ENCODE measurements around the gene C12orf56.

C12orf56 gene

DNA sequence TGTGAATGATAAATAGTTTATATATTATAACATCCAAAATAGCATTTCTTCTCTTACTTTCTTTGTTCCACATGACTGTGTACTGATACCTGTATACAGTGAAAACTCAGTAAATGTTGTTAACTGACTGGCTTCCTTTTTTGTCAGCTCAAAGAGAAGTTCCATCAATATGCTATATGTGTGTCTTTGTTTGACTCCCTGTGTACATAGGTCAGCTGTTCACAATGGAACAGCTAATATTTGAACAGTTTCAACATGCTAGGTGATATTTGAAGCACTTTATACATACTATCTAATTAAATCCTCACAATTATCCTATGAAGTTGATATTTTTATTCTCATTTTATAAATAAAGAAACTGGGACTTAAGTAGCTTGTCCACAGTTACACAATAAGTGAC lies 153.2 kb downstream of the C12orf56 start:
- no peak overlapping the region for H3K27ac ChIP-seq
- TF ChIP-seq, protein P1, sequence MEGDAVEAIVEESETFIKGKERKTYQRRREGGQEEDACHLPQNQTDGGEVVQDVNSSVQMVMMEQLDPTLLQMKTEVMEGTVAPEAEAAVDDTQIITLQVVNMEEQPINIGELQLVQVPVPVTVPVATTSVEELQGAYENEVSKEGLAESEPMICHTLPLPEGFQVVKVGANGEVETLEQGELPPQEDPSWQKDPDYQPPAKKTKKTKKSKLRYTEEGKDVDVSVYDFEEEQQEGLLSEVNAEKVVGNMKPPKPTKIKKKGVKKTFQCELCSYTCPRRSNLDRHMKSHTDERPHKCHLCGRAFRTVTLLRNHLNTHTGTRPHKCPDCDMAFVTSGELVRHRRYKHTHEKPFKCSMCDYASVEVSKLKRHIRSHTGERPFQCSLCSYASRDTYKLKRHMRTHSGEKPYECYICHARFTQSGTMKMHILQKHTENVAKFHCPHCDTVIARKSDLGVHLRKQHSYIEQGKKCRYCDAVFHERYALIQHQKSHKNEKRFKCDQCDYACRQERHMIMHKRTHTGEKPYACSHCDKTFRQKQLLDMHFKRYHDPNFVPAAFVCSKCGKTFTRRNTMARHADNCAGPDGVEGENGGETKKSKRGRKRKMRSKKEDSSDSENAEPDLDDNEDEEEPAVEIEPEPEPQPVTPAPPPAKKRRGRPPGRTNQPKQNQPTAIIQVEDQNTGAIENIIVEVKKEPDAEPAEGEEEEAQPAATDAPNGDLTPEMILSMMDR (conservative IDR thresholded peaks at IDR 0.05; ENCODE audit: low read depth), result no peak
- ChIA-PET CTCF (interaction anchor here (1.1 to 2.2 kb wide), 2 partner anchors 394 to 410 kb away, joined by 5 to 9 read pairs; no protein-coding TSS in a partner anchor), POLR2A (ENCODE audit: low non-redundant PET) (interaction anchor here (0.6 kb wide), 1 partner anchor 19 kb away, joined by 3 read pairs; no protein-coding TSS in a partner anchor)
- DNase-seq (ENCODE audit: low spot score), result no peak

DNA sequence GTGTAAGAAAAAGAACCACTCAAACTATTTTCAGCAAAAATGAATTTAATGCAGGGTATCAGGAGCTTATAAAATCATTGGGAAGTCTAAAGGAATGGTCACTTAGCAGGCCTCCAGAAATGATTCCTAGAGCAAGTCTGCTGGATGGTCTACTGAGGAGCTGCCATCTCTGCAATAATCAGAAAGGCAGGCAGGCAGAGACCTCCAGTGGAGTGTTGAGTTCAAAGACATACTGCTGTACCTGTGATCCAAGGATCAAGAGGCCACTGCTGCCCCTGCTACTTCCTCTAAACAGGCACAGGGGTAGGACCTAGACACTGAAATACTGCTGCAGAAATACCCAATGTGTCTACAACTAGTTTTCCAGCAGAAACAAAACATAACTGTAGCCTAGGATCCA lies 154.0 kb downstream of the C12orf56 start:
- H3K27ac ChIP-seq, result no peak overlapping the region
- TF ChIP-seq, protein P1 (conservative IDR thresholded peaks at IDR 0.05; ENCODE audit: low read depth), result no peak; the same call in 1 of the 2 replicates
- ChIA-PET CTCF (interaction anchor here (0.5 to 2.2 kb wide), 5 partner anchors 117 to 409 kb away, joined by 3 to 9 read pairs (median 4); no protein-coding TSS in a partner anchor), POLR2A (ENCODE audit: low non-redundant PET) (no interaction called here)
- DNase-seq (ENCODE audit: low spot score), result no peak

DNA sequence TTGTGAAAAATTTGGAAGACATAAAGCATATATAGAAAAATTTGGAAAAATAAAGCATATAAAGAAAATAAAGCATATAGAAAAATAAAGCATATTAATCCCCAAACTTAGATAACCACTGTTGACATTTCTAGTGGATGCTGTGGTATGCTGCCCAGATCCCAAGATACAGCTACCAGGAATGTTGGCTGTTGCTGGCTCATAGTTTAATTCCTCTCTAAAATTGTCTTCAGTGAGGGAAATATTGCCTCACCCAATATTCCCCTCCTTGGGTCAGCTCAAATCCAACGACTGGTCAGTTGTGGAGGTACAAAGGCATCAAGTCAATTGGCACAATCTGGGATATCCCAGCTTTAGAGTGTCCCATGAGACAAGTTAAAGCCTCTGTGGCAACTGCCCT lies 158.4 kb downstream of the C12orf56 start:
- TF ChIP-seq, protein P1 (conservative IDR thresholded peaks at IDR 0.05; ENCODE audit: low read depth), result no peak
- CTCF ChIA-PET, result interaction anchor here (2.0 kb wide), 1 partner anchor 388 kb away, joined by 8 read pairs; the partner anchor contains the start of gene SRGAP1
- POLR2A ChIA-PET (ENCODE audit: low non-redundant PET), result no interaction called here
- H3K27ac ChIP-seq, result no peak overlapping the region
- no peak for DNase-seq (ENCODE audit: low spot score)

DNA sequence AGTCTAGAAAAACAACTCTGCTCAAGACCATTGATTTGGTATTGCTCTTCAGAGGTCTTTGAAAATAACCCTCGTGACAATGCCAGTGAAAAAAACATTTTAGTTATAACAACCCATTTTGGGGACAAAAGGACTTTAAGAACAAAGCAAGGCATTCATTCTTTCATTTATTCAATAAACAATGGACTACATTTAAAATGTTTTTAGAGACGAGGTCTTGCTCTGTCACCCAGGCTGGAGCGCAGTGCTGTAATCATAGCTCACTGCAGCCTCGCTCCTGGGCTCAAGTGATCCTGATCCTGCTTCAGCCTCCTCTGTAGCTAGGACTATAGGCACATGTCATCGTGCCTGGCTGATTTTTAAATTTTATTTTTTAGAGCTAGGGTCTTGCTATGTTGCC lies 160.8 kb downstream of the C12orf56 start:
- ChIA-PET CTCF (interaction anchor here (0.6 kb wide), 1 partner anchor 841 kb away, joined by 6 read pairs; no protein-coding TSS in a partner anchor), POLR2A (ENCODE audit: low non-redundant PET) (no interaction called here)
- TF ChIP-seq, protein P1 (conservative IDR thresholded peaks at IDR 0.05; ENCODE audit: low read depth), result no peak
- DNase-seq (ENCODE audit: low spot score), result no peak
- H3K27ac ChIP-seq, result no peak overlapping the region

DNA sequence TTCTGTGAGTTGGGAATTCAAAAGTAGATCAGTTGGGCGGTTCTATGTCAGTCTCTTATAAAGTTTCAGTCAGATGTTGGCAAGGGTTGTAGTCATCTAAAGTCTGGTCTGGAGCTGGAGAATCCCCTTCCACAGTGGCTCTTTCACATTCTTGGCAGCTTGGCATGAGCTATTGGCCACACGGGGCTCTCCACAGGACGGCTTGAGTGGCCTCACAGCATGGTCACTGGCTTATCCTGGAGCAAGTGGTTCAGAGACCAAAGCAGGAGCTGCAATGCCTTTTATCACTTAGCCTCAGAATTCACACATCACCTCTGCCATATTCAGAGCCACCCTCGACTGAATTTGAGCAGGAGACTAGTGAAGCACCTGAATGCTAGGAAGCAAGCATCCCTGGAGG lies 161.3 kb downstream of the C12orf56 start:
- no peak for DNase-seq (ENCODE audit: low spot score)
- H3K27ac ChIP-seq, result no peak overlapping the region
- CTCF ChIA-PET, result interaction anchor here (0.6 kb wide), 1 partner anchor 840 kb away, joined by 6 read pairs; no protein-coding TSS in a partner anchor
- POLR2A ChIA-PET (ENCODE audit: low non-redundant PET), result no interaction called here
- TF ChIP-seq, protein P1 (conservative IDR thresholded peaks at IDR 0.05; ENCODE audit: low read depth), result no peak

DNA sequence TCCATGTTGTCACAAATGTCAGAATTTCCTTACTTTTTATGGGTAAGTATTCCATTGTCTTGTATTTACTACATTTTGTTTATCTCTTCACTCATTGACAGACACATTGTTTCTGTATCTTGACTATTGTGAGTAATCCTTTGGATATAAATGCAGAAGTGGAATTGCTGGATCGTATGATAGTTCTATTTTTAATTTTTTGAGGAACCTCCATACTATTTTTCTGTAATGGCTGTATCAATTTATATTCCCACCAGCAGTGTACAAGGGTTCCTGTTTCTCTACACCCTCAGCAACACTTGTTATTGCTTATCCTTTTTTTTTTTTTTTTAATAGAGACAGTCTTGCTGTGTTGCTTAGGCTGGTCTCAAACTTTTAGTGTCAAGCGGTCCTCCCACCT lies 164.9 kb downstream of the C12orf56 start:
- DNase-seq (ENCODE audit: low spot score), result no peak
- TF ChIP-seq, protein P1 (conservative IDR thresholded peaks at IDR 0.05; ENCODE audit: low read depth), result no peak
- POLR2A ChIA-PET (ENCODE audit: low non-redundant PET), result no interaction called here
- no peak overlapping the region for H3K27ac ChIP-seq
- CTCF ChIA-PET, result no interaction called here
